ENCODE data around the gene IL17D.

- TF ChIP-seq CTCF (IDR thresholded peaks at IDR 0.05) (no peak), EP300 (IDR thresholded peaks at IDR 0.05) (no peak), POLR2AphosphoS5 (IDR thresholded peaks at IDR 0.05) (no peak)
Observed at GRCh38 chr13:20715330-20715712, 11.8 kb downstream of the IL17D start.
